T-helper 2 cell treated with Interferon-gamma antibody and Interleukin-4, amounts not matched to agents 100 ng/mL and 5 ng/mL, for 36 hours (primary cell): ENCODE measurements around the gene MRFAP1. TPM values are rescaled to one million over a fixed set of nuclear protein-coding genes. Genes with fewer than 3 reads are reported as not detected.

ENCODE experiments used
- intact Hi-C: fragments of 100-400 bp; cut with micrococcal nuclease; formaldehyde crosslinking; loops from one replicate; pipeline ENCODE4 v1.15.1; 2023
- total RNA-seq: library from RNA; stranded (reverse); gene quantifications from 2 replicates; pipeline ENCODE4 v1.2.3, GENCODE V29; 2022

The MRFAP1 gene
- total RNA-seq, 1 donor from 2014 or later, result 100 TPM

DNA sequence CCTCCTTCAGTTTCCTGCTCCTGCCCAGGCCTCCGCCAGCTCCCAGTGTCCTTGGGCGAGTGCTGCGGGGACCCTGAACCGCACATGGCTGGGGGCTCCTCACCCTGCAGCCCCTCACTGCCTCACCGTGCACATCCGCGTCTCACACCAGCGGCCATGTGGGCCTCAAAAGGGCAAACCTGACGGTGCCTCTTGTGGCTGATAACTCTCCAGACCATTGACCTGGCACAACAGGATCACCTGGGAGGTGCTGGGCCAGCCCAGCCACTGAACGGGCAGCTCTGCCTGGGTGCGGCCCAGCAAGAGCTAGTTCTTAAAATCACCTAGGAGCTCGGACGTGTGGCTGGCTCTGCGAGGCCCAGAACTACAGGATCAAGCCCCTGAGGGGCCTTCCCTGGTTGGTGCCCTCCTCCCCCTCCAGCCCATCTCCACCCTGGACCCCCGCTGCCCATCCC lies 49.0 kb downstream of the MRFAP1 start:
- intact Hi-C loops, result loop anchor here (1.0 kb wide), 2 partner anchors 15 to 20 kb away; partner anchors contain the start of gene MRFAP1L1

Other genes starting within 250 kb of the MRFAP1 start
- not detected in 2 replicates for gene PPP2R2C, start 168.1 kb upstream of the MRFAP1 start, total RNA-seq
- gene MAN2B2, start 65.5 kb upstream of the MRFAP1 start, total RNA-seq, result 27.5 and 27.8 TPM in 2 replicates
- 34.1 and 37.1 TPM in 2 replicates for gene S100P, start 53.2 kb downstream of the MRFAP1 start, total RNA-seq
- 70.2 TPM in 2 replicates for gene MRFAP1L1, start 69.2 kb downstream of the MRFAP1 start, total RNA-seq
- 15.3 and 17.4 TPM in 2 replicates for gene BLOC1S4, start 75.5 kb downstream of the MRFAP1 start, total RNA-seq
- 15.6 and 16.7 TPM in 2 replicates for gene KIAA0232, start 142.0 kb downstream of the MRFAP1 start, total RNA-seq